NCI-H460 (cell line): ENCODE data around the gene PRKAG3. TPM values are rescaled to one million over a fixed set of nuclear protein-coding genes. Genes with fewer than 3 reads are reported as not detected.
"Not testable (repeated sequence)": the region's sequence is repeated elsewhere in the genome, so short reads cannot be mapped to it uniquely, and the experiment has no call there.

Experiments used
- DNase-seq: peaks from one replicate; pipeline ENCODE4 v3.0.0-alpha.2; 2016; ENCODE audit warnings: low read depth; ENCODE audit errors: extremely low read depth
- total RNA-seq: library from RNA; depleted of rRNA; stranded (reverse); fragments of >200 nt; shearing (Covaris generic); gene quantifications from 2 replicates; pipeline ENCODE4 v1.2.3, GENCODE V29; 2014

The PRKAG3 gene
- total RNA-seq, 1 experiment from 2014 or later: not detected

DNA sequence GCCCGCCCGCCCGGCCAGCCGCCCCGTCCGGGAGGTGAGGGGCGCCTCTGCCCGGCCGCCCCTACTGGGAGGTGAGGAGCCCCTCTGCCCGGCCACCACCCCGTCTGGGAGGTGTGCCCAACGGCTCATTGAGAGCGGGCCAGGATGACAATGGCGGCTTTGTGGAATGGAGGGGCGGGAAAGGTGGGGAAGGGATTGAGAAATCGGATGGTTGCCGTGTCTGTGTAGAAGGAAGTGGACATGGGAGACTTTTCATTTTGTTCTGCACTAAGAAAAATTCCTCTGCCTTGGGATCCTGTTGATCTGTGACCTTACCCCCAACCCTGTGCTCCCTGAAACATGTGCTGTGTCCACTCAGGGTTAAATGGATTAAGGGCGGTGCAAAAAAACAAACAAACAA, 15.4 kb upstream of the PRKAG3 start:
- not testable (repeated sequence) for DNase-seq

DNA sequence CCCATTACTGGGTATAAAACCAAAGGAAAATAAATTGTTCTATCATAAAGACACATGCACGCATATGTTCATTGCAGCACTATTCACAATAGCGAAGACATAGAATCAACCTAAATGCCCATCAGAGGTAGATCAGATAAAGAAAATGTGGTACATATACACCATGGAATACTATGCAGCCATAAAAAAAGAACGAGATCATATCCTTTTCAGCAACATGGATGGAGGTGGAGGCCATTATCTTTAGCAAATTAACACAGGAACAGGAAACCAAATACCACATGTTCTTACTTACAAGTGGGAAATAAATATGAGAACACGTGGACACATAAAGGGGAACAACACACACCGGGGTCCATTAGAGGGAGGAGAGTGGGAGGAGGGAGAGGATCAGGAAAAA, 12.7 kb upstream of the PRKAG3 start:
- not testable (repeated sequence) for DNase-seq

DNA sequence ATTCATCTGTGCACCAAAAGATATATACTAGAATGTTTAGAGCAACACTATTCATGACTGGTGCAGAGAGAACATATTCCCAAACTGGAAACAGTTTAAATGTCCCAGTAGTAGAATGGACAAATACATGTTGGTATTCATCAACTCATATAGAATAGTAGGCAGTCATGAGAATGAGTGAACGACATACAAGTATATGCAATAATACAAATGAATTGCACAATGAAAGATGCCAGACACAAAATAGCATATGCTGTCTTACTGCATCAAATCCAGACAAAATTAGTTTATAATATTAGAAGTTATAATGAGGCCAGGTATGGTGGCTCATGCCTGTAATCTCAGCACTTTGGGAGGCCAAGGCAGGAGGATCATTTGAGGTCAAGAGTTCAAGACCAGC, 8.3 kb upstream of the PRKAG3 start:
- no peak for DNase-seq

DNA sequence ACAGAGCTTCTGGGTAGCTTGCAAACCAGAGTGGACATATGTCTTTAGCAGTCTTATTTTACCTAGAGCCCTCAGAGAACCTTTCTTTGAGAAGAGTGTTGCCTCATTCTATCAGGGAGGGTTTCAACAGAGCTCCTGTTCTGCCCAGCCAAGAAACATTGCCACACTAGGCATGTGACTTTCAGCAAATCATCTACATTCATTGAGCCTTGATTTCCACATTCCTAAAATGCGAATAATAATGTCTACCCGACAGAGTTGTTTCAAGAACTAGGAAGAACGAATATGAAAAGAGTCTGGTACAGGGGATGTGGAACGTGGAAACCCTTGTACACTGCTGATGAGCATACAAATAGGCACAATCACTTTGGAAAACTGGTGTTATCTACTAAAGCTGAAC, 7.8 kb upstream of the PRKAG3 start:
- DNase-seq: no peak

DNA sequence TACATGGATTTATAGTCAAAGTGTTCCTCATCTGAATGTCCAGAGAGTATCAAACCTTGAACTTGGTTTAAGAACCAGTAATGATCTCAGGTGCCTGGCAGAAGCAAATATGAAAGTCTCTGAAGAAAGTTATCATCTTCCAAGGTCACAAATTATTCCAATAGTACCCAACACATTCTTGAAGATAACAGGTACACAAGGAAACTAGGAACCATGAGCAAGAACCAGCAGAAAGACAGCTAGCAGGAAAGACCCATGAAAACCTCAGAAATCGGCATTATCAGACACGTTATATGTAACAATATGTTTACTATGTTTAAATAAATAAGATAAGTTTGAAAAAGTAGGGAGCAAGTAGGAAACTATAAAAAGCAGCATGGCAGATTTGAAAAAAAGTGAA, 5.9 kb upstream of the PRKAG3 start:
- DNase-seq: no peak

DNA sequence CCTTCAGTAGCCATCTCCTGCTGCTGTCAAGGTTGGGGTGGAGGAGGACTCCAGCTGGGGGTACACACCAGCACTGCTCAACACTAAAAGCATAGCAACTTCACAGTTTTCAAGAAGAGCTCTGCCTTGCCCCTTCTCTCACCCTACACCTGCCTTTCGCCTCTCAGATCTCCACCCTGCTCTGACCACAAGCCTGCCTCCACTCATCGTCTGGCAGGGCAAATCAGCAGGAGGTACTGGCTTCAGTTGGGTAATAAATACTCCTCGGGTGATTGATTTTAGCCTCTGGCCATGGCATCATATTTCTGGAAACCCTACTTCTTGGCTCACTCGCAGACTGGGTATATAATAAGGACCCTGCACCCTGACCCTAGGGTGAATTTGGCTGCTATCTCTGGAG, 3.1 kb upstream of the PRKAG3 start:
- DNase-seq: no peak

DNA sequence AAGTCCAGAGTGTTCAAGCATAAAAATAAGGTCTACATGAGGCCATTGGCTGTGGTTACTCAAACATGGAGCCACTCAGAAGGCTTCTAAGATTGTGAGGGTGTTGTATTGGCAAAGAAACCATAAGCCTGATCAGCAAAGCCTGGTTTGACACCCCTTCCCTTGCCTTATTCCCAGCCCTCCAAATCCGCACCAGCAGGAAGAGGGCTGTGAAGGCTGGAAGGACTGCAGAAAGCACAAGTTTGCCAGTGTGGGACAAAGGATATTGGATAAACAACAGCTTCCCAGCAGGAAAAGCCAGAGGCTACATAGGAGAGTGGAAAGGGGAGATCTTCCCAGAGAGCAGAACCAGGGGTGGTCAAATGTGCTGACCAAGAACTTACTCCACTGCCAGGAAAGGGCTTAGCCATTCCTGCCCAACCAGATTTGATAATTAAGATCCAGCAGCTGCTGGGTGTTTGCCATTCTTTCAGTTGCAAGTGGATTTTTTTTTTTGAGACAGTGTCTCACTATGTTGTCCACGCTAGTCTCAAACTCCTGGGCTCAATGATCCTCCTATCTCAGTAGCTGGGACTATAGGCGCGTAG, 1.5 kb upstream of the PRKAG3 start:
- DNase-seq: no peak

DNA sequence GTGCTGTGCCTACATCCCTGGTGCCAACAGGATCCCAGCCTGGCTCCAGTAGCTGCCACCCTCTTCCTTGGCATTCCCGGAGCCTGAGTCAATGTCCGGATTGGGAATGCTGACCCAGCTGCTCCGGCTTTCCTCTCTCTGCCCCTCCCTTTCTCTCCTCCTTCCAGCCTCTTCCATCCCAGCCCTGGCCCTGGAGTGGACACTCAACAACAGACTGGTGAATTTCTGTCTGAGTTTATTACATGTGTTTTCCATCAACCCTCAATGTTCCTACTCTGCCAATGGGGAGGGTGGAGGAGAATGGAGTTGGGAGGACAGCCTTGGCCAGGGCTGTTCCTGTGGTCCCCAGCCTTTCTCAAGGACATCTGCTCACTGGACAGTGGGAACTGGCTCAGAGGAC, 917 bp upstream of the PRKAG3 start:
- no peak for DNase-seq

DNA sequence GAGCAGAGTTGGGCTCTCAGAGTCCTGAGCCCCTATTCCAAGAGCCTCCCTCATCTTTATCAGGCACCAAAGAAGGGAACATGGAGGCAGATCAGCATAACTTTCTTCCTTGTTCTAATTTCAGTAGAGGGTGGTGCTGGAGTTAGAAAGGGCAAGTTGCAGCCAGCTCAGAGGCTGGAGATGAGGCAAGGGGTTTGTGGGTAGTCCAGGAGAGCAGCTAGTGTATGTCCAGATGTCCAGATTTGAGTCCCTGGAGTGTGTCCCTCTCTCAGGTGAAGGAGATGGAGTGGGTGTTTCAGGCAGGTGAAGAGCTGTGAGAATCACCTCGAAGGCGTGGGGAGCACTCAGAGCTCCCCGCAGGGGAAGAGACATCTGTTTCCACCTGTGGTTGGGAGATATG, 478 bp upstream of the PRKAG3 start:
- no peak for DNase-seq

DNA sequence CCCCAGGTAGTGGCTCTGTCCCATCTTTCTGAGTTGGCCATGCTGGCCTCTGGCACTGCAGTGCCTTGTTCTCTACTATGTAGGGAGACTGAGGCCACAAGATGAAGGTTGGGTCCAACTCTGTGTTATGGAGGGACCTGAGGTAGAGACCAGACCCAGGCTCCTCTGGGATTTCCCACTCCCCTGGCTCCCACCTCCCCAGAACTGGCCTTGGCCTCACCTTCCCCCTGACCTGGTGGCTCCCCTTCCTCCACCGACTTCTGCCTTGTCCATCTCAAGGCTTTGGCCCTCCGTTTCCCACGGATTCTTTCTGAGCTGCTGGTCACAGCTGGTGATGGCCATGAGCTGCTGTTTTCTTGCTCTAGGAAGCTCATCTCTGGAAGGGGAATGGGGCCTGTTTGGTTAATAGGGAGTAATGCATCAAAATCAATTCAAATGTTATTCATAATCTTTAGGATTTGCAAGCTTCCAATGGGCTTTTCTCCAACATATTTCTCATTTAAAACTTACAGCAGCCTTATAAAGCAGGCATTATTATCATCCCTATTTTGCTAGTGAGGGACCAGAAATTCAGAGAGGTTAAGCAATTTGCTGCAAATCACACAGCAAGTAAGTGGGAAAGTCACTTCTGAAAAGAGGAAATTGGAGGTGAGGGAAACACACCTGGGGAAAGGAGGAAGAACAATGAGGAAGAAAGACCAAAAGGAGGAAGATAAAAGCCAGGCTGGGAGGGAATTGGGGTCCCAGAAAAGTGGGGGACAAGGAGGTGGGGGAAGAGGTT, 887 bp downstream of the PRKAG3 start:
- DNase-seq: no peak

DNA sequence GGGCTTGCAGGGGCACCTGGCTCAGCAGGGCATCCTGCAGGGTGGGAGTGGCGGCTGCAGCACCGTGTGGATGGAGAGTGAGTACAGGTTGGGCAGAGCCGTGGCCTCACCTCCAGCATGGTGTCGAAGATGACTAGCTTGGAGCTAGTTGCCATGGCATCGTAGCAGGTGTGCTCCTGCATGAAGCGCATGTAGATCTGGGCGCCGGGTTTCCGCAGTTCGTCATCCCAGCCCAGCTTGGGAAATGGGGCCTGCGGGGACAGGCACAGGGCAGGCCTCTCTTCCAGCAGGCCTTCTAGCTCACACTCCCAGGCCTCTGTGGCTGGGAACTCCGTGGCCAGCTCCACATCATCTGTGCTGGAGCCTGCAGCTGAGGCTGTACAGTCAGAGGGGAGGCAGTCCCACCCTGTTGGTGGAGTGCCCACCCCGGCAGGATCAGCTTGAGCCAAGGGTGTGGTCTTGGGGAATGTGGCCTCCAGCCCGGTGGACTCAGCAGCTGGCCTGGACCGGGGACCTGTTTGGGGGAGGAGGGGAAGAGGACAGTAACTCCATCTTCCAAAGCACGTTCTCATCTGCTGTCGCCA, 1.6 kb downstream of the PRKAG3 start:
- DNase-seq: no peak

DNA sequence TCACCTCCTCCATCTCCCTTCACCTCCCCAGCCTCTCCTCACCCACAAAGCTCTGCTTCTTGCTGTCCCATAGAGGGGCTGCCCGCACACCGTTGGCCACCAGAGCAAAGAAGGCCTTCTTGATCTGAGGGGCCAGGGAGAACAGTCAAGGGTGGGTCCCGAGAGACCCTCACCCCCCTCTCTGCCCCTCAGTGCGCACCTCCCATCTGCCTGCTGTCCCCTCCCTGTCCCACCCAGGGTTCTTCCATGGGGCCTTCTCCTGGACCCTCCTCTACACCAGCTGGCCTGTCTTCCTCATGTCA, 3.2 kb downstream of the PRKAG3 start:
- no peak for DNase-seq

DNA sequence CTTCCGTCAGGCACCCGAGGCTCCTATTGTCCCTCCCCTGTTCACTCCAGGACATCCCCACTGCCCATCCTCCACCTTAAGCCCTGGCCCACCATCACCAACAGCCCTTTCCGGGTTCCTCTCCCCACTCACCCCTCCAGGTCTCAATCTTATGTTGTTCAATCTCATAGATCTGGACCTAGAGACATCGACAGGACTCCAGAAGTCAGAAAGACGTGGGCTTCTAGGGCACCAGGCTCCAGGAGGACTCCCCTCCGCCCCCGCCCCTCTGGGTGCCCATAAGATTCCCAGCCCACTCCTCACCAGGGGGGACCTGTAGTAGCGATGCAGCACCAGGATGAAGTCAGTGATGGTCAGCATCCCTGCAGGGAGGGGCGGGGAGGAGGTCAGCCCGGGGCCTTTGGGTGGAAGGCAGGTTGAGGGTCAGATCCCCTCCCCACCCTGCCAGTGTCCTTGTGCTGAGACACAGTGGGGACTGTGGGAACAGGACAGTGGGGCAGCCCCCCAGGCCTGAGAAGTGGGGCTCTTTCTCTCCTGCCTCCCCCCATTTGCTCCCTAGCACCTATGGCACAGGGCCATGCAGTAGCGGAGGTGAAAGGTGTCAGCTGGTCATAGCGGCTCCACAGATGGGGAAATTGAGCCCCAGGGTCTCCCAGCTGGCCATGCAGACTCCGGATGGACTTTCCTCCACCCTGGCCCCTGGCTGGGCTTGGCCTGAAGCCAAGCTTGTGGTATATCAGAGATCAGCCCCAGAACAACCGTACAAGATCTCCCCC, 3.7 kb downstream of the PRKAG3 start:
- no peak for DNase-seq

DNA sequence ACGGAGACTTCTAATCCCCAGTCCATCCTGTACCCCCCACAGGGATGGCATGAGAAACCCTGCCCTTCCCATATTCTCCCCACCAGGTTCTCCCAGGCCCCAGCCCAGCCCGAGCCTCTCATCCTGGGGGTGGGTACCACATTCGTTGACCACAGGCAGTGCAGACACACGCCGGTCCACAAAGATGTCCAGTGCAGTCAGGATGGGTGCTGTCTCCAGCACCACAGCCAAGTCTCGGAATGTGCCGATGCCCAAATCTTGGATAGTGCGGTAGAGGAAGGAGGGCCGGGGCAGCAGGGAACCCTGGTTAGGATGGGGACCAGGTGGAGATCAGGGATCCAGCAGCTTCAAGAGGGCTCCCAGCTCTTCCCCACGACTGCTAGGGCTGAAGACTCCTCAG, 4.8 kb downstream of the PRKAG3 start:
- DNase-seq: no peak

DNA sequence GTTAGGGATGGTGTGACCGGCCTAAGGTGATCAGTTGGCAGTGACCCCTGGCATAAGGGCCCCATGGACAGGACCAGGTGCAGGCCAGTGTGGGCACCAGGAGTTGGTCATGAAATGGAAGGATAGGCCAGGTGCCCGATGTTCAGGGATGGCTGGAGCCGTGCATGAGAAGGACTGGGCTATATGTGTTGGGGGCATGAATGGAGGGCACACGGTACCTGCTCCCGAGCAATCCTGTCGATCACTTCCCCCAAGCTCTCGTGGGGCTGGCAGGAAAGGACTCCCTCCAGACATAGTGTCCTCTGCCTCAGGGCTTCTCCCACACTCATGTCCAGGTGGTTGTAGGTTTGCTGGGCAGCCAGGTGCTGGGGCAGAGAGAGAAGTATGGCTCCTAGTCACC, 7.6 kb downstream of the PRKAG3 start:
- no peak for DNase-seq

DNA sequence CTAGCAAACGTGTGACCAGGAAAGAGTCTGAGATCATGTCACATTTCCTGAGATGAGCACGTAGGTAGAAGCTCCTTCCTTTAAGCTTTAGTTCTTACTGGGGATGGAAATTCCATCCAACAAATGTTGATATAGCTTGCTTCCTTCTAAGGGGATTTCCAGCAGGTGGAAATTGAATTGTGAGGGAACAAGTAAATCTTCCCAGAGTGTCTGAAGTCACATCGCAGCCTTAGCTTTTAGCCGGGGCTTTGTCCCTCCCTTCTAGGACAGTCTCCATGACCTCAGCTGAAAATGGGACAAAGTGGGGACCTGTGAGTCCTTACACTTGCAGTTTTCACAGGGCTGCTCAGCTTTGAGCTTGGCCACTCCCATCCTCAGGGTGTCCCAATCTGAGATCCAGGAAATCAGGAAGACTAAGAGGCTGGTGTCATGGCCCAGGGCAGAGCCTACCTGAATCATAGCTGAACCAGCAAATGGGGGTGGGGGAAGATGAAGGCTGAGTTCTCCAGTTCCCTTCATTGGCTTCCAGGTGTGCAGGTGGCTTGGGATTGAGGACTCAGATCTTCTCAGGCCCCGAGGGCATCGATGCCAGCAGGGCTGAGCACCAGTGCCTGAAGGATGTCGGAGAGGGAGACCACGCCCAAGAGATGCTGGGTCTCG, 8.3 kb downstream of the PRKAG3 start:
- no peak for DNase-seq

DNA sequence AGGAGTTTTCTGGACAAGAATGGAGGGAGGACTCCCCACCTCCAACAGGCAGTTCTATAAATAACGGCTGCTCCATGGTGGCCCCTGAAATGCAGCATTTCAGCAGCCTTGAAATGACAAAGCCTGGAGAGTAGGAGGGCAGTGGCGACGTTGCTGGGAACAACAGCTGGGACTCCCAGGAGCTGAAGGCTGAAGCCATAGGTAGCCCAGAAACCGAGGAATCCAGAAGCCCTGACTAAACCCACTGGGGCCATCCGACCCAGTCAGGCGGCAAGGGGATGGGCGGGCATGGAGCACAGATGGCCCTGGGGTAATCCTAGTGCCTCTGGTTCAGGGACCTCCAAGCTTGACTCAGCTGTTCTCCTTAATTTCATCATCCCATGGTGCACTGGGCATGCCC, 9.0 kb downstream of the PRKAG3 start:
- DNase-seq: no peak

DNA sequence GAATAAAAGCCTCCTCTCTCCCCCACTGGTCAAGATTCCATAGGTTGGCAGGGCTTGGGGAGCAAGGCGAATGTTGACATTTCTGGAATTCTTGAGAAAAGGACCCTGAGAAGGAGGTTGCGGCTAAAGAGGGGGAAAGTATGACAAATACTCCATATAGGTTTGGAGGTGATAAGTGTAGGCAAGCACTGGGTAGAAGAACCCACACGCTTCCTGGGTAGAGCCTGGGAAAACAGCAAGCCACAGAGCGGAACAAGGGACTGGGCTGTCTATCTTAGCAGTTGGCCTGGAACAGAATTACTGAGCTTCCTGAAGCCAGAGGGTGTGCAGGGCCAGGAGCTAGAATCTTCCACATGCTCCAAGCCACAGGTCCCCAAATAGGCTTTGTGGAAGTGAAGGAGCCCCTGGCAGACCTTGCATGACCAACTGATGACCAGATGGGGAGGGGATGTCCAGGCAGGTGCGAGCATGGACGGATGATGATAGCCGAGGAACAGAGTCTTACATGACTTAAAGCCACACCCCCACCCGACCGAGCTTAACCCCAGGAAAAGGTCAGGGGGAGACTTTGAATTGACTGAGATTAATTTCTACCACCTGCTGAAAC, 9.9 kb downstream of the PRKAG3 start:
- DNase-seq: no peak

DNA sequence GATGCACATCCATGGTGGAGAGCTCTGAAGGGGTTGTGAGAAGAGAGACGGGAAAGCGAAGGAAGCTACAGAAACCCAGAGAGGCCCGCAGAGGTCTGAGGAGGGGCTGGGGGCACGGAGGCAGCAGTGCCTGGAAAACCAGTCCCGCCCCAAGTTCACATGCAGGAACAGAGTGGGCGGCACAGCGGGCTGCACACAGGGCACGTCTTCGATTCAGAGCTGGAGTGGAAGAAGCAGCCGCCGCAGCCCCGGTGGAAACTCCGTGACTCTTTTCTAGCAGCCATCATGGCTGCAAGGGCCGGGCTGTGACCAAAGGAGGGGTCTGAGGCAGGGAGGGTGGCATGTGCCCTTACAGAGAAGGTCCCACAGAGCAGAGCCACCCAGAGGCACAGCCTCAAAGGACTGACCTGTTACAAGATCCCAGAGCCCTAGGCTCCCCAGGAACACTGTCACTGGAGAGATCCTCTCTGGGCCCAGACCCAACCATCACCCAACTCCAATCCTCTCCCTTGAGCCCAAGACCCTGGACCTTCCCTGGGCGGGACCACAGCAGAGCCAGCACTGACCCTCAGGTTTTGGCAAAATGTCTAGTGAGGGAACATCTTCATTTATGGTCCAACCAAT, 10.7 kb downstream of the PRKAG3 start:
- DNase-seq: no peak

DNA sequence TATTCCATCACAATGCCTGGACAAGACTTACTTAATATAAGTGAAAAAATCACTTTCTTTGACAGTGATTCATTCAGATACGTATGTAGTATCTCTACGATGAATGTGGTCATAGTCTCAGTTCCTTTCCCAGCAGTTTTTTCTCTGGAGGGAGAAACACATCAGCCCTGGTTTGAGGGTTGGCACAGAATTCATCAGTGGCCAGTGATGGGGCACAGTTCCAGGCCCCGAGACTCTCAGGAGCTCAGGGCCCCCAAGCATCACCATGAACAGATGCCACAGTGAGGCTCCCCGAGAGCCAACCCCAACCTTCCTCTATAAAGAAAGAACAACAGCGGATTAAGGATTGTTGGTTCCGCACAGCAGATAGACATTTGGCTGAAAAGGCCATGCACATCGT, 12.5 kb downstream of the PRKAG3 start:
- no peak for DNase-seq
